Endometrial microvascular endothelial cells (primary cell): ENCODE measurements around the gene FGF18. TPM values are rescaled to one million over a fixed set of nuclear protein-coding genes. Genes with fewer than 3 reads are reported as not detected.

Source experiments
- total RNA-seq: library from RNA; depleted of rRNA; stranded (reverse); fragments of >200 nt; gene quantifications from one replicate; pipeline ENCODE4 v1.2.3, GENCODE V29; 2015; ENCODE audit errors: inconsistent ontology term

FGF18 gene
- total RNA-seq, 1 donor from 2014 or later: not detected

Other genes starting within 250 kb of the FGF18 start
- not detected for gene TLX3, start 110.4 kb upstream of the FGF18 start, total RNA-seq
- gene NPM1, start 31.8 kb upstream of the FGF18 start, total RNA-seq: 1,447 TPM